ENCODE results near the gene SLC36A1.
A peak's percentile ranks its signal among the peaks of the same experiment; 100 is the strongest.

The SLC36A1 gene

GRCh38 chr5:151450605-151451004 is 3.2 kb downstream of the SLC36A1 start:
- in situ Hi-C loops (cut with MboI; ENCODE audit: low sequenced_read_pairs, unreplicated experiment): no loop called here
- no peak for TF ChIP-seq CTCF (IDR thresholded peaks at IDR 0.05; ENCODE audit: borderline replicate concordance, control extremely low read depth, extremely low read depth, insufficient read depth, missing control alignments)
- no peak for DNase-seq (ENCODE audit: low spot score)

- TF ChIP-seq CTCF (IDR thresholded peaks at IDR 0.05; ENCODE audit: borderline replicate concordance, control extremely low read depth, extremely low read depth, insufficient read depth, missing control alignments): no peak
- DNase-seq (ENCODE audit: low spot score): peak; percentile 62
- in situ Hi-C loops (cut with MboI; ENCODE audit: low sequenced_read_pairs, unreplicated experiment): no loop called here
These were observed 4.5 kb downstream of the SLC36A1 start for GRCh38 chr5:151451626-151452520.

GRCh38 chr5:151454166-151454565 is 6.8 kb downstream of the SLC36A1 start:
- no peak for DNase-seq (ENCODE audit: low spot score)
- no peak for TF ChIP-seq CTCF (IDR thresholded peaks at IDR 0.05; ENCODE audit: borderline replicate concordance, control extremely low read depth, extremely low read depth, insufficient read depth, missing control alignments)
- in situ Hi-C loops (cut with MboI; ENCODE audit: low sequenced_read_pairs, unreplicated experiment): no loop called here

- TF ChIP-seq CTCF (IDR thresholded peaks at IDR 0.05; ENCODE audit: borderline replicate concordance, control extremely low read depth, extremely low read depth, insufficient read depth, missing control alignments): no peak
- in situ Hi-C loops (cut with MboI; ENCODE audit: low sequenced_read_pairs, unreplicated experiment): no loop called here
- DNase-seq (ENCODE audit: low spot score): no peak
These were observed 7.5 kb downstream of the SLC36A1 start for GRCh38 chr5:151454889-151455288.

GRCh38 chr5:151456321-151456940 is 9.0 kb downstream of the SLC36A1 start:
- in situ Hi-C loops (cut with MboI; ENCODE audit: low sequenced_read_pairs, unreplicated experiment): no loop called here
- no peak for TF ChIP-seq CTCF (IDR thresholded peaks at IDR 0.05; ENCODE audit: borderline replicate concordance, control extremely low read depth, extremely low read depth, insufficient read depth, missing control alignments)
- no peak for DNase-seq (ENCODE audit: low spot score)

GRCh38 chr5:151458314-151458713 is 10.9 kb downstream of the SLC36A1 start:
- TF ChIP-seq CTCF (IDR thresholded peaks at IDR 0.05; ENCODE audit: borderline replicate concordance, control extremely low read depth, extremely low read depth, insufficient read depth, missing control alignments): no peak
- in situ Hi-C loops (cut with MboI; ENCODE audit: low sequenced_read_pairs, unreplicated experiment): no loop called here
- DNase-seq (ENCODE audit: low spot score): no peak

Measured in GM13976 (cell line).